ENCODE results near the gene MRGPRF. TPM values are rescaled to one million over a fixed set of nuclear protein-coding genes. Genes with fewer than 3 reads are reported as not detected.

MRGPRF gene
- total and polyA plus RNA-seq, 2 experiments from 2014 or later: 20.7 to 25.3 TPM

GRCh38 chr11:68978931-68979594 is 34.0 kb downstream of the MRGPRF start:
- H3K79me2 ChIP-seq (ENCODE audit: insufficient read depth): no peaks in the 10 kb centered on the region
- no peaks in the 10 kb centered on the region for H3K9me3 ChIP-seq (ENCODE audit: low read depth)
- H3K4me3 ChIP-seq: no peak overlapping the region
- H3F3A ChIP-seq (ENCODE audit: insufficient read depth): no peaks in the 10 kb centered on the region
- 11 to 36% methylated on average over 10 to 15 of the region's 15 CpGs for WGBS, 2 experiments (ENCODE audit: low coverage in 1 of 2, low lambda C conversion rate in 2 of 2, missing lambda C conversion rate in 2 of 2)
- no peaks in the 10 kb centered on the region for H3K4me1 ChIP-seq (ENCODE audit: insufficient read depth)
- H2AFZ ChIP-seq: no peak overlapping the region
- no peak overlapping the region for H3K9ac ChIP-seq
- H3K4me2 ChIP-seq (ENCODE audit: unreplicated experiment): no peak overlapping the region
- no peaks in the 10 kb centered on the region for H3K36me3 ChIP-seq (ENCODE audit: low read depth)
- in situ Hi-C loops (cut with MboI): no loop called here
- H3K27me3 ChIP-seq (replicated peaks; ENCODE audit: insufficient read depth): peaks cover 28% of the 10 kb centered on the region; the same call in 1 of the 2 replicates
- TF ChIP-seq EZH2 (IDR thresholded peaks at IDR 0.05; ENCODE audit: insufficient read depth, poor library complexity, severe bottlenecking) (no peak), EZH2phosphoT487 (IDR thresholded peaks at IDR 0.05; ENCODE audit: insufficient read depth, low read depth) (no peak)
- no peaks in the 10 kb centered on the region for H3K9me2 ChIP-seq (ENCODE audit: insufficient read depth)
- no peaks in the 10 kb centered on the region for H4K20me1 ChIP-seq (ENCODE audit: insufficient read depth)
- no peak for DNase-seq
- H3K27ac ChIP-seq: no peak overlapping the region

DNA sequence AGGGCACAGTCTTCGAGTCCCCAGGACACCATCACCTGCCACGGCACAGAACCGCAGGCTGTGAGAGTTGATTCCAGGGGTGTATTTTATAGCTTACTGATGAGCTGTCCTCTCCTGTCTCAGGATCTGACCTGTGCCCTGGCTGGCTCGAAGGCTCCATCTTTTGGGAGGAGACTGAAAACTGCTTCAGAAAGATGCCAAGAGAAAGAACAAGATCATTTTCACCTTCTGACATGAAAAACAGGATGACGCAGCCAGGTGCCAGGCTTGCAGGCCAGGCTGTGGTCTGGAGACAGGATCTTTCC is 34.5 kb downstream of the MRGPRF start:
- Histone ChIP-seq H3K27ac (no peak overlapping the region), H3K36me3 (ENCODE audit: low read depth) (no peaks in the 10 kb centered on the region), H3K27me3 (replicated peaks; ENCODE audit: insufficient read depth) (peaks cover 28% of the 10 kb centered on the region; the same call in 1 of the 2 replicates), H3K4me3 (no peak overlapping the region), H3F3A (ENCODE audit: insufficient read depth) (no peaks in the 10 kb centered on the region), H3K9me3 (ENCODE audit: low read depth) (no peaks in the 10 kb centered on the region), H3K4me1 (ENCODE audit: insufficient read depth) (no peaks in the 10 kb centered on the region), H3K4me2 (ENCODE audit: unreplicated experiment) (no peak overlapping the region), H3K9ac (no peak overlapping the region), H3K79me2 (ENCODE audit: insufficient read depth) (no peaks in the 10 kb centered on the region), H3K9me2 (ENCODE audit: insufficient read depth) (no peaks in the 10 kb centered on the region), H4K20me1 (ENCODE audit: insufficient read depth) (no peaks in the 10 kb centered on the region), H2AFZ (no peak overlapping the region)
- in situ Hi-C loops (cut with MboI): no loop called here
- TF ChIP-seq EZH2 (IDR thresholded peaks at IDR 0.05; ENCODE audit: insufficient read depth, poor library complexity, severe bottlenecking): no peak
- no peak for TF ChIP-seq EZH2phosphoT487 (IDR thresholded peaks at IDR 0.05; ENCODE audit: insufficient read depth, low read depth)
- DNase-seq: no peak
- WGBS, 2 experiments (ENCODE audit: low coverage in 1 of 2, low lambda C conversion rate in 2 of 2, missing lambda C conversion rate in 2 of 2): 12 to 13% methylated on average over 4 to 5 of the region's 5 CpGs

- H2AFZ ChIP-seq: no peak overlapping the region
- H3K79me2 ChIP-seq (ENCODE audit: insufficient read depth): no peaks in the 10 kb centered on the region
- DNase-seq: no peak
- TF ChIP-seq EZH2phosphoT487 (IDR thresholded peaks at IDR 0.05; ENCODE audit: insufficient read depth, low read depth): no peak
- TF ChIP-seq EZH2 (IDR thresholded peaks at IDR 0.05; ENCODE audit: insufficient read depth, poor library complexity, severe bottlenecking): no peak
- no peaks in the 10 kb centered on the region for H3K9me3 ChIP-seq (ENCODE audit: low read depth)
- no peaks in the 10 kb centered on the region for H3K4me1 ChIP-seq (ENCODE audit: insufficient read depth)
- H3K4me3 ChIP-seq: no peak overlapping the region
- peaks cover 31% of the 10 kb centered on the region; the same call in 1 of the 2 replicates for H3K27me3 ChIP-seq (replicated peaks; ENCODE audit: insufficient read depth)
- no peaks in the 10 kb centered on the region for H4K20me1 ChIP-seq (ENCODE audit: insufficient read depth)
- WGBS, 2 experiments (ENCODE audit: low coverage in 1 of 2, low lambda C conversion rate in 2 of 2, missing lambda C conversion rate in 2 of 2): 38 to 41% methylated on average over 14 of the region's 14 CpGs
- no peak overlapping the region for H3K27ac ChIP-seq
- no peaks in the 10 kb centered on the region for H3F3A ChIP-seq (ENCODE audit: insufficient read depth)
- H3K9me2 ChIP-seq (ENCODE audit: insufficient read depth): no peaks in the 10 kb centered on the region
- in situ Hi-C loops (cut with MboI): no loop called here
- H3K9ac ChIP-seq: no peak overlapping the region
- H3K36me3 ChIP-seq (ENCODE audit: low read depth): no peaks in the 10 kb centered on the region
- H3K4me2 ChIP-seq (ENCODE audit: unreplicated experiment): no peak overlapping the region
Observed at GRCh38 chr11:68977781-68978625, 35.0 kb downstream of the MRGPRF start.

- H2AFZ ChIP-seq: no peak overlapping the region
- H3K9ac ChIP-seq: no peak overlapping the region
- no peak overlapping the region for H3K27ac ChIP-seq
- in situ Hi-C loops (cut with MboI): no loop called here
- H4K20me1 ChIP-seq (ENCODE audit: insufficient read depth): no peaks in the 10 kb centered on the region
- no peak overlapping the region for H3K4me3 ChIP-seq
- H3K36me3 ChIP-seq (ENCODE audit: low read depth): no peaks in the 10 kb centered on the region
- DNase-seq: no peak
- no peaks in the 10 kb centered on the region for H3F3A ChIP-seq (ENCODE audit: insufficient read depth)
- H3K27me3 ChIP-seq (replicated peaks; ENCODE audit: insufficient read depth): peaks cover 32% of the 10 kb centered on the region
- no peaks in the 10 kb centered on the region for H3K9me3 ChIP-seq (ENCODE audit: low read depth)
- H3K79me2 ChIP-seq (ENCODE audit: insufficient read depth): no peaks in the 10 kb centered on the region
- TF ChIP-seq EZH2phosphoT487 (IDR thresholded peaks at IDR 0.05; ENCODE audit: insufficient read depth, low read depth) (no peak), EZH2 (IDR thresholded peaks at IDR 0.05; ENCODE audit: insufficient read depth, poor library complexity, severe bottlenecking) (no peak)
- no peak overlapping the region for H3K4me2 ChIP-seq (ENCODE audit: unreplicated experiment)
- H3K9me2 ChIP-seq (ENCODE audit: insufficient read depth): no peaks in the 10 kb centered on the region
- H3K4me1 ChIP-seq (ENCODE audit: insufficient read depth): no peaks in the 10 kb centered on the region
- WGBS, 2 experiments (ENCODE audit: low coverage in 1 of 2, low lambda C conversion rate in 2 of 2, missing lambda C conversion rate in 2 of 2): 26 to 30% methylated on average over 4 of the region's 4 CpGs
Observed at GRCh38 chr11:68976563-68976962, 36.5 kb downstream of the MRGPRF start.

Measured in GM23248 (cell line).